ENCODE measurements around the gene MRGPRF.

MRGPRF gene, protein sequence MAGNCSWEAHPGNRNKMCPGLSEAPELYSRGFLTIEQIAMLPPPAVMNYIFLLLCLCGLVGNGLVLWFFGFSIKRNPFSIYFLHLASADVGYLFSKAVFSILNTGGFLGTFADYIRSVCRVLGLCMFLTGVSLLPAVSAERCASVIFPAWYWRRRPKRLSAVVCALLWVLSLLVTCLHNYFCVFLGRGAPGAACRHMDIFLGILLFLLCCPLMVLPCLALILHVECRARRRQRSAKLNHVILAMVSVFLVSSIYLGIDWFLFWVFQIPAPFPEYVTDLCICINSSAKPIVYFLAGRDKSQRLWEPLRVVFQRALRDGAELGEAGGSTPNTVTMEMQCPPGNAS

DNA sequence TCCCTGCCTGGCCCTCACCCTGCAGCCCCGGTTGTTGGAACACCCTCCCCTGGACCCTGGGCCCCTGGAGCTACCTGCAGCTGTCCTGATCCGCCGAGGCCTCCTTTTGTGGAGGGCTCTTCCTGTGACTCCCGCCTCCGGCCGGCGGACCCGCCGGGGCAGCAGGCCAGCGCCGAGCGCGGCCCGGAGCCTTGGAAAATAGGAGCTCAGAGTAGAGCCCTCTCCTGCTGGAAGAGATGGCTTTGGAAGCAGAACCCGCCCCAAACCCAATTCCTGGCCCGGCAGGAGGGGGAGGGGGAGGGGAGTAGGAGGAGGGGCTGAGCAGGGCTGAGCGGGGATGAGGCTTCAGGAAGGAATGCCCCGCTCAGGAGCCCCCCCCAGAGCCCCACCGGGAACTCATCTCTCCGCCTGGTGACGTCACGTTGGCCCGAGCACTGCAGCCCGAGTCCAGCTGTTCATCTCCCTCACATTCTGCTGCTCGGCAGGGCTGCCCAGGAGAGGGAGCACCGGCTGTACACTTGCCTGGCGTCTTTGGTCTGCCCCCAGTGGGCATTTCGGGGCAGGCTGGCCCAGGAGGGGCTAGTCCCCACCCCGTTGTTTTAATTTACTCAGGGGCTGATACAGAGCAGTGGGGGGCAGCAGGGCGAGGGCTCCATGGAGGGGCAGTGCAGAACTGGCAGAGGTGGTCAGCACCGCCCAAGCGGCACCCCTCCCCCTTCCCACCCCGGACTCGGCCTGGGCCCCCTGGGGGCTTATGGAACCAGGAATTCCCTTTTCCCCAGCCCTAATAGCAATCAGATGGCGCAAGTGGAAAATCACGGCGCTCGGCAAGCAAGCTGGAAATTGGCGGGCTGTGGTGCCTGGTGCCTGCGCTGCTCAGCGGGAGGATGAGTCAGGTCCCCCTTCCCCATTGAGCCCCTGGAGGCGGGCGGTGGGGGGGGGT lies at the start of gene MRGPRF:
MRGPRF (minus strand) TSS at position 238 of the 943 bp plus-strand sequence. CDS start 3,345 bp downstream, outside the sequence.
- no peak within 1 kb of the TSS for H3K4me3 ChIP-seq (ENCODE audit: low read depth, low read length)
- TF ChIP-seq, protein P1, sequence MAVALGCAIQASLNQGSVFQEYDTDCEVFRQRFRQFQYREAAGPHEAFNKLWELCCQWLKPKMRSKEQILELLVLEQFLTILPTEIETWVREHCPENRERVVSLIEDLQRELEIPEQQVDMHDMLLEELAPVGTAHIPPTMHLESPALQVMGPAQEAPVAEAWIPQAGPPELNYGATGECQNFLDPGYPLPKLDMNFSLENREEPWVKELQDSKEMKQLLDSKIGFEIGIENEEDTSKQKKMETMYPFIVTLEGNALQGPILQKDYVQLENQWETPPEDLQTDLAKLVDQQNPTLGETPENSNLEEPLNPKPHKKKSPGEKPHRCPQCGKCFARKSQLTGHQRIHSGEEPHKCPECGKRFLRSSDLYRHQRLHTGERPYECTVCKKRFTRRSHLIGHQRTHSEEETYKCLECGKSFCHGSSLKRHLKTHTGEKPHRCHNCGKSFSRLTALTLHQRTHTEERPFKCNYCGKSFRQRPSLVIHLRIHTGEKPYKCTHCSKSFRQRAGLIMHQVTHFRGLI (tag by site-specific recombination; IDR thresholded peaks at IDR 0.05), result no peak
- TF ChIP-seq SETDB1 (IDR thresholded peaks at IDR 0.05; ENCODE audit: insufficient read length, low read length), result no peak
- TF ChIP-seq INSM2 (tag by site-specific recombination; IDR thresholded peaks at IDR 0.05), result no peak
- TF ChIP-seq ZSCAN5A (tag by site-specific recombination; IDR thresholded peaks at IDR 0.05), result no peak
- no peak for TF ChIP-seq ZNF670 (tag by site-specific recombination; IDR thresholded peaks at IDR 0.05; ENCODE audit: low read depth)
- TF ChIP-seq, protein P2, sequence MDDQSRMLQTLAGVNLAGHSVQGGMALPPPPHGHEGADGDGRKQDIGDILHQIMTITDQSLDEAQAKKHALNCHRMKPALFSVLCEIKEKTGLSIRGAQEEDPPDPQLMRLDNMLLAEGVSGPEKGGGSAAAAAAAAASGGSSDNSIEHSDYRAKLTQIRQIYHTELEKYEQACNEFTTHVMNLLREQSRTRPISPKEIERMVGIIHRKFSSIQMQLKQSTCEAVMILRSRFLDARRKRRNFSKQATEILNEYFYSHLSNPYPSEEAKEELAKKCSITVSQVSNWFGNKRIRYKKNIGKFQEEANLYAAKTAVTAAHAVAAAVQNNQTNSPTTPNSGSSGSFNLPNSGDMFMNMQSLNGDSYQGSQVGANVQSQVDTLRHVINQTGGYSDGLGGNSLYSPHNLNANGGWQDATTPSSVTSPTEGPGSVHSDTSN (CRISPR knock-in tag; IDR thresholded peaks at IDR 0.05), result no peak
- TF ChIP-seq, protein P3, sequence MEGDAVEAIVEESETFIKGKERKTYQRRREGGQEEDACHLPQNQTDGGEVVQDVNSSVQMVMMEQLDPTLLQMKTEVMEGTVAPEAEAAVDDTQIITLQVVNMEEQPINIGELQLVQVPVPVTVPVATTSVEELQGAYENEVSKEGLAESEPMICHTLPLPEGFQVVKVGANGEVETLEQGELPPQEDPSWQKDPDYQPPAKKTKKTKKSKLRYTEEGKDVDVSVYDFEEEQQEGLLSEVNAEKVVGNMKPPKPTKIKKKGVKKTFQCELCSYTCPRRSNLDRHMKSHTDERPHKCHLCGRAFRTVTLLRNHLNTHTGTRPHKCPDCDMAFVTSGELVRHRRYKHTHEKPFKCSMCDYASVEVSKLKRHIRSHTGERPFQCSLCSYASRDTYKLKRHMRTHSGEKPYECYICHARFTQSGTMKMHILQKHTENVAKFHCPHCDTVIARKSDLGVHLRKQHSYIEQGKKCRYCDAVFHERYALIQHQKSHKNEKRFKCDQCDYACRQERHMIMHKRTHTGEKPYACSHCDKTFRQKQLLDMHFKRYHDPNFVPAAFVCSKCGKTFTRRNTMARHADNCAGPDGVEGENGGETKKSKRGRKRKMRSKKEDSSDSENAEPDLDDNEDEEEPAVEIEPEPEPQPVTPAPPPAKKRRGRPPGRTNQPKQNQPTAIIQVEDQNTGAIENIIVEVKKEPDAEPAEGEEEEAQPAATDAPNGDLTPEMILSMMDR (tag by site-specific recombination; IDR thresholded peaks at IDR 0.05), result peak; percentile 52; the same call in 1 of the 2 replicates
- H3K36me3 ChIP-seq (ENCODE audit: control insufficient read depth in 2 of 2, insufficient read depth in 1 of 2, low read length in 2 of 2), result no peaks in the 10 kb centered on the region
- H3K27ac ChIP-seq (ENCODE audit: extremely low read depth, low read depth, low read length), result no peak within 1 kb of the TSS
- no peaks in the 10 kb centered on the region for H3K9me3 ChIP-seq (ENCODE audit: control insufficient read depth, insufficient read depth, low read depth, low read length)
- ChIA-PET CTCF (no interaction called here), POLR2A (no interaction called here)
- H3K4me1 ChIP-seq (ENCODE audit: control insufficient read depth, insufficient read depth, low read length), result no peaks in the 10 kb centered on the region

DNA sequence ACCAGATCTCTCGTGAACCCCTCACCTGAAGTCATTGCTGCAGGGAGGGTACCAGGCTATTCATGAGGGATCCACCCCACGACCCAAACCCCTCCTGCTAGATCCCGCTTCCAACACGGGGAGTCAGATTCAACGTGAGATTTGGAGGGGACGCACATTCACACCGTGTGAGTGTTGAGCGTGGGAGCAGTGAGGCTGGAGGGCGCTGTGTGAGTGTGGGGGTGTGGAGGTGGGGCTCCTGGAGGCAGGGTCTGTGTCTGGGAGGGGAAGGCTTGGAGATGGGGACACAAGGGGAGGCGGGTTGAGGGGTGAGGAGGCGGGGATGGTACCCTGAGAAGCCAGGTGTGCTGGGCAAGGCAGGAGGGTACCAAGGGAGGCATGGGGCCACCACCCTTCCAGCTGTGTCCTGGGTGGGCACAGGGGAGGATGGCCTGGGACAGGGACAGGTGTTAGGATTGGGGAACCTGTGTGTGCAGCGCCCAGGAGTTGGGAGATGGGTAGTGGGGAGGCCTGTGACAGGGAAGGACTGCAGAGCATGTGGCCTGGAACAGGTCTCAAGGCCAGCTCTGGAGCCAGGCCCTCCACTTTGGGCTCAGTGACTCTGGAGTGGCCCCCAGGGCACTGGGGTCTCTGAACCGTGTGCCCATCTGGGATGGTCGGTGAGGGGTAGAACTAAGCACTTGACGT lies 49.3 kb upstream of the MRGPRF start:
- no peak overlapping the region for H3K4me3 ChIP-seq (ENCODE audit: low read depth, low read length)
- H3K9me3 ChIP-seq (ENCODE audit: control insufficient read depth, insufficient read depth, low read depth, low read length), result no peaks in the 10 kb centered on the region
- CTCF ChIA-PET, result interaction anchor here (0.6 kb wide), 1 partner anchor 8 kb away, joined by 3 read pairs; no protein-coding TSS in a partner anchor
- no peak overlapping the region for H3K27ac ChIP-seq (ENCODE audit: extremely low read depth, low read depth, low read length)
- no peaks in the 10 kb centered on the region for H3K4me1 ChIP-seq (ENCODE audit: control insufficient read depth, insufficient read depth, low read length)
- peaks cover 0 to 39% of the 10 kb centered on the region in 2 experiments; a peak in 2 of 3 replicates for H3K36me3 ChIP-seq (ENCODE audit: control insufficient read depth in 2 of 2, insufficient read depth in 1 of 2, low read length in 2 of 2)
- TF ChIP-seq PRDM10 (tag by site-specific recombination; IDR thresholded peaks at IDR 0.05), result no peak
- POLR2A ChIA-PET, result no interaction called here
